Measurements from ENCODE around the gene CCR5. TPM values are rescaled to one million over a fixed set of nuclear protein-coding genes. Genes with fewer than 3 reads are reported as not detected.
A peak's percentile ranks its signal among the peaks of the same experiment; 100 is the strongest.

CCR5 gene
- total RNA-seq, 2 donors from 2014 or later: 0.78 TPM; not detected in 1

GRCh38 chr3:46358466-46358865 lies 12.3 kb upstream of the CCR5 start:
- no peak overlapping the region for H3K4me3 ChIP-seq
- 69 to 81% methylated on average over 6 of the region's 6 CpGs for WGBS, 2 donors
- no peak for ATAC-seq
- no peak for DNase-seq
- H3K36me3 ChIP-seq (replicated peaks in 1 of 2; ENCODE audit: insufficient read depth in 1 of 2, low read depth in 2 of 2): no peaks in the 10 kb centered on the region
- TF ChIP-seq CTCF (IDR thresholded peaks at IDR 0.05) (no peak), POLR2A (IDR thresholded peaks at IDR 0.05) (no peak)
- no peaks in the 10 kb centered on the region for H3K9me3 ChIP-seq
- intact Hi-C loops (cut with DNase I): no loop called here
- H3K4me1 ChIP-seq: no peaks in the 10 kb centered on the region
- no peak overlapping the region for H3K27ac ChIP-seq
- H3K27me3 ChIP-seq: no peaks in the 10 kb centered on the region

- H3K4me3 ChIP-seq: no peak overlapping the region
- intact Hi-C loops (cut with DNase I): no loop called here
- H3K27ac ChIP-seq: no peak overlapping the region
- no peaks in the 10 kb centered on the region for H3K9me3 ChIP-seq
- H3K36me3 ChIP-seq (replicated peaks in 1 of 2; ENCODE audit: insufficient read depth in 1 of 2, low read depth in 2 of 2): no peaks in the 10 kb centered on the region
- no peaks in the 10 kb centered on the region for H3K4me1 ChIP-seq
- DNase-seq (no peak), ATAC-seq (no peak)
- no peaks in the 10 kb centered on the region for H3K27me3 ChIP-seq
- no peak for TF ChIP-seq CTCF (IDR thresholded peaks at IDR 0.05)
- no peak for TF ChIP-seq POLR2A (IDR thresholded peaks at IDR 0.05)
- WGBS, 2 donors: 56 to 58% methylated on average over 11 of the region's 11 CpGs
These were observed 10.8 kb upstream of the CCR5 start for GRCh38 chr3:46359733-46360493.

- no peak overlapping the region for H3K4me3 ChIP-seq
- TF ChIP-seq CTCF (IDR thresholded peaks at IDR 0.05) (no peak), POLR2A (IDR thresholded peaks at IDR 0.05) (no peak)
- no peak overlapping the region for H3K27ac ChIP-seq
- intact Hi-C loops (cut with DNase I): no loop called here
- DNase-seq (no peak), ATAC-seq (no peak)
- H3K36me3 ChIP-seq (replicated peaks in 1 of 2; ENCODE audit: insufficient read depth in 1 of 2, low read depth in 2 of 2): no peaks in the 10 kb centered on the region
- 56 to 78% methylated on average over 6 of the region's 6 CpGs for WGBS, 2 donors
- no peaks in the 10 kb centered on the region for H3K27me3 ChIP-seq
- H3K4me1 ChIP-seq: no peaks in the 10 kb centered on the region
- H3K9me3 ChIP-seq: no peaks in the 10 kb centered on the region
These were observed 9.8 kb upstream of the CCR5 start for GRCh38 chr3:46360907-46361306.

- ATAC-seq (no peak), DNase-seq (peak in 1 of 4 donors; percentile 45)
- TF ChIP-seq CTCF (IDR thresholded peaks at IDR 0.05): no peak
- no peak for TF ChIP-seq POLR2A (IDR thresholded peaks at IDR 0.05)
- intact Hi-C loops (cut with DNase I): no loop called here
- Histone ChIP-seq H3K4me3 (no peak overlapping the region), H3K36me3 (replicated peaks in 1 of 2; ENCODE audit: insufficient read depth in 1 of 2, low read depth in 2 of 2) (no peaks in the 10 kb centered on the region), H3K9me3 (no peaks in the 10 kb centered on the region), H3K27me3 (no peaks in the 10 kb centered on the region), H3K4me1 (no peaks in the 10 kb centered on the region), H3K27ac (no peak overlapping the region)
- 63% methylated on average over 8 of the region's 8 CpGs for WGBS, 2 donors
These were observed 9.1 kb upstream of the CCR5 start for GRCh38 chr3:46361408-46362283.
